NCI-H2227 treated with DMSO at 0.1 percent for 48 hours (cell line): ENCODE data around the gene SAMD8.
"Not testable (repeated sequence)": the region's sequence is repeated elsewhere in the genome, so short reads cannot be mapped to it uniquely, and the experiment has no call there.

Source experiments
- DNase-seq: peaks from one replicate; lab custom pipeline; 2025; lab: John Stamatoyannopoulos, UW

SAMD8 gene

GRCh38 chr10:75086278-75086934, 25.1 kb upstream of the SAMD8 start:
- DNase-seq = no peak

GRCh38 chr10:75088640-75089039, 22.8 kb upstream of the SAMD8 start:
- DNase-seq = no peak

GRCh38 chr10:75089634-75090033, 21.8 kb upstream of the SAMD8 start:
- DNase-seq = no peak

GRCh38 chr10:75091146-75091545, 20.3 kb upstream of the SAMD8 start:
- no peak for DNase-seq

GRCh38 chr10:75094465-75094864, 17.0 kb upstream of the SAMD8 start:
- no peak for DNase-seq

- no peak for DNase-seq
Observed at GRCh38 chr10:75095631-75096030, 15.8 kb upstream of the SAMD8 start.

- no peak for DNase-seq
Observed at GRCh38 chr10:75096749-75097148, 14.7 kb upstream of the SAMD8 start.

GRCh38 chr10:75097666-75098285, 13.7 kb upstream of the SAMD8 start:
- DNase-seq = no peak

- DNase-seq = no peak
Observed at GRCh38 chr10:75098902-75099673, 12.4 kb upstream of the SAMD8 start.

- peak; percentile 38 for DNase-seq
Observed at GRCh38 chr10:75099952-75100763, 11.3 kb upstream of the SAMD8 start.

- DNase-seq = no peak
Observed at GRCh38 chr10:75100764-75101291, 10.6 kb upstream of the SAMD8 start.

- no peak for DNase-seq
Observed at GRCh38 chr10:75101416-75102251, 9.8 kb upstream of the SAMD8 start.

GRCh38 chr10:75102830-75103673, 8.4 kb upstream of the SAMD8 start:
- DNase-seq = no peak

GRCh38 chr10:75103881-75104686, 7.4 kb upstream of the SAMD8 start:
- DNase-seq = no peak

GRCh38 chr10:75104842-75105241, 6.6 kb upstream of the SAMD8 start:
- no peak for DNase-seq

- DNase-seq = no peak
Observed at GRCh38 chr10:75105576-75106197, 5.8 kb upstream of the SAMD8 start.

- DNase-seq = no peak
Observed at GRCh38 chr10:75106242-75106641, 5.2 kb upstream of the SAMD8 start.

- DNase-seq = not testable (repeated sequence)
Observed at GRCh38 chr10:75106891-75107290, 4.6 kb upstream of the SAMD8 start.
